Fibroblast of lung (primary cell): ENCODE measurements around the gene RASGRF2. TPM values are rescaled to one million over a fixed set of nuclear protein-coding genes. Genes with fewer than 3 reads are reported as not detected.

ENCODE experiments used
- DNase-seq, 2 donors: peaks; one replicate each; pipeline versions ENCODE4 v3.0.0 to v3.0.0-alpha.2; 2010; ENCODE audit warnings: low read depth in 2 of 2
- H2AFZ ChIP-seq: 2 replicates; pipeline ENCODE4 v1.5.1; 2012; ENCODE audit warnings: low read length, control low read depth, inconsistent platforms
- H3K27ac ChIP-seq: 2 replicates; pipeline ENCODE4 v1.5.1; 2011; ENCODE audit warnings: low read length, control low read depth; ENCODE audit not compliant: insufficient read depth
- H3K27me3 ChIP-seq: 2 replicates; pipeline ENCODE4 v1.5.1; 2011; ENCODE audit warnings: mild to moderate bottlenecking, low read length; ENCODE audit not compliant: control insufficient read depth, insufficient read depth
- H3K36me3 ChIP-seq: 2 replicates; pipeline ENCODE4 v1.5.1; 2011; ENCODE audit warnings: low read length; ENCODE audit not compliant: control insufficient read depth, insufficient read depth
- H3K4me1 ChIP-seq: 2 replicates; pipeline ENCODE4 v1.5.1; 2011; ENCODE audit warnings: low read length; ENCODE audit not compliant: control insufficient read depth, insufficient read depth; ENCODE audit errors: extremely low read depth
- H3K4me2 ChIP-seq: 2 replicates; pipeline ENCODE4 v1.5.1; 2011; ENCODE audit warnings: low read length, control low read depth; ENCODE audit not compliant: insufficient read depth; ENCODE audit errors: extremely low read depth
- H3K4me3 ChIP-seq, 4 experiments: fragments of 200-600 bp in 1 of 4; sonication (generic) in 1 of 4; replicated peaks in 1 of 4; 2 replicates each; pipeline ENCODE4 v1.5.1; 2011 to 2016; ENCODE audit warnings: low read length in 4 of 4, low read depth in 3 of 4, mild to moderate bottlenecking in 3 of 4, control low read depth in 2 of 4, inconsistent platforms in 1 of 4, mixed read lengths in 1 of 4; ENCODE audit not compliant: insufficient read depth in 1 of 4; ENCODE audit errors: control extremely low read depth in 1 of 4
- H3K79me2 ChIP-seq: 2 replicates; pipeline ENCODE4 v1.5.1; 2012; ENCODE audit warnings: mild to moderate bottlenecking, low read length, inconsistent platforms; ENCODE audit not compliant: control insufficient read depth, insufficient read depth
- H3K9ac ChIP-seq: 2 replicates; pipeline ENCODE4 v1.5.1; 2011; ENCODE audit warnings: mild to moderate bottlenecking, low read length, control low read depth; ENCODE audit not compliant: insufficient read depth
- H3K9me3 ChIP-seq: 2 replicates; pipeline ENCODE4 v1.5.1; 2012; ENCODE audit warnings: low read depth, low read length; ENCODE audit not compliant: control insufficient read depth, insufficient read depth
- H4K20me1 ChIP-seq: 2 replicates; pipeline ENCODE4 v1.5.1; 2011; ENCODE audit warnings: low read length; ENCODE audit not compliant: control insufficient read depth, insufficient read depth; ENCODE audit errors: extremely low read depth
- EZH2 ChIP-seq: IDR thresholded peaks from 2 replicates; pipeline ENCODE4 v1.5.1; 2012; ENCODE audit warnings: low read length, control low read depth, mild to moderate bottlenecking; ENCODE audit errors: missing control alignments
- polyA plus RNA-seq, 2 donors: library from polyadenylated mRNA; depleted of rRNA in 1 of 2; stranded (reverse) in 1 of 2; unstranded in 1 of 2; fragments of >200 nt; gene quantifications; 2 replicates each; pipeline ENCODE4 v1.2.1, GENCODE V29; 2011 to 2012; ENCODE audit warnings: missing spikeins in 1 of 2
- total RNA-seq: library from RNA; depleted of rRNA; stranded (reverse); fragments of >200 nt; gene quantifications from 2 replicates; pipeline ENCODE4 v1.2.1, GENCODE V29; 2014
- TF ChIP-seq, protein P1 (sequence below), 2 donors: IDR thresholded peaks in 1 of 2; conservative IDR thresholded peaks in 1 of 2; 1 replicate in 1 of 2; 2 replicates in 1 of 2; pipeline ENCODE4 v1.5.1; 2011 to 2012; ENCODE audit warnings: low read length in 2 of 2, control low read depth in 1 of 2, inconsistent platforms in 1 of 2, low read depth in 1 of 2, mild to moderate bottlenecking in 1 of 2

Gene RASGRF2
- total and polyA plus RNA-seq, 2 donors (not counting 1 experiment from before 2014, with no cell fraction given): 3.5 to 19.5 TPM

DNA sequence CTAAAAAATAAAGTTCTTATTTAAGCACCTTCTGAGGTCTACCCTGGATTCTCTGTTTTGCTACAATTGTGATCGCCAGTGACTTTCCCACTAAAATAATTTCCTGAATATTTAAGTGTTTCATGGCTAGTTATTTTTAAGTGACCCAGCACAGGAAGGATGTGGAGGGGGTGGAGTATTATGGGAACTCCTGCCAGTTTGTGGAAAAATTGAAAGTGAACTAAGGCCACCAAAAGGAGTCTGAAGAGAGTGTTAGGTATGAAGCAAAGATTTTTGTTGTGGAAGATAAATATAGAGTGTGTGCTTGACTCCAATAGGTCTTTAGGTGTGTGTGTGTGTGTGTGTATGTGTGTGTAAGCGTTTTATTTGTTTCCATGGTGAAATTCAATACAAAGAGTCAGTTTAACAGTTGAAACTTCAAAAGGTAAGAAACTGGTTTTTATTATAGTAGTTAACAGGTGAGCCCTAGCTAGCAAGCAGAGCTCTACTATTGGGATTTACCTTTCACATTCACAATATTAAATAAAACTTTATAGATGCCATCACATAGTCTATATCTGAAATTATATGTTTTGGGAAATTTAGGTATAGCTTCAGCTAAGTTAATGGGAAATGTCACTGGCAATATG is 25.6 kb downstream of the RASGRF2 start:
- H3K36me3 ChIP-seq: no peaks in the 10 kb centered on the region
- no peaks in the 10 kb centered on the region for H3K9me3 ChIP-seq
- no peak overlapping the region for H3K4me3 ChIP-seq
- TF ChIP-seq, protein P1, sequence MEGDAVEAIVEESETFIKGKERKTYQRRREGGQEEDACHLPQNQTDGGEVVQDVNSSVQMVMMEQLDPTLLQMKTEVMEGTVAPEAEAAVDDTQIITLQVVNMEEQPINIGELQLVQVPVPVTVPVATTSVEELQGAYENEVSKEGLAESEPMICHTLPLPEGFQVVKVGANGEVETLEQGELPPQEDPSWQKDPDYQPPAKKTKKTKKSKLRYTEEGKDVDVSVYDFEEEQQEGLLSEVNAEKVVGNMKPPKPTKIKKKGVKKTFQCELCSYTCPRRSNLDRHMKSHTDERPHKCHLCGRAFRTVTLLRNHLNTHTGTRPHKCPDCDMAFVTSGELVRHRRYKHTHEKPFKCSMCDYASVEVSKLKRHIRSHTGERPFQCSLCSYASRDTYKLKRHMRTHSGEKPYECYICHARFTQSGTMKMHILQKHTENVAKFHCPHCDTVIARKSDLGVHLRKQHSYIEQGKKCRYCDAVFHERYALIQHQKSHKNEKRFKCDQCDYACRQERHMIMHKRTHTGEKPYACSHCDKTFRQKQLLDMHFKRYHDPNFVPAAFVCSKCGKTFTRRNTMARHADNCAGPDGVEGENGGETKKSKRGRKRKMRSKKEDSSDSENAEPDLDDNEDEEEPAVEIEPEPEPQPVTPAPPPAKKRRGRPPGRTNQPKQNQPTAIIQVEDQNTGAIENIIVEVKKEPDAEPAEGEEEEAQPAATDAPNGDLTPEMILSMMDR (conservative IDR thresholded peaks at IDR 0.05 in 1 of 2, IDR thresholded peaks at IDR 0.05 in 1 of 2; ENCODE audit: low read depth in 1 of 2, low read length in 2 of 2): no peak
- no peak for TF ChIP-seq EZH2
- DNase-seq: peak in 1 of 2 donors; percentile 10
- H2AFZ ChIP-seq: no peak overlapping the region
- no peaks in the 10 kb centered on the region for H3K27me3 ChIP-seq
- H3K4me2 ChIP-seq: peak overlapping the region; percentile 42
- no peaks in the 10 kb centered on the region for H4K20me1 ChIP-seq
- no peaks in the 10 kb centered on the region for H3K4me1 ChIP-seq
- H3K9ac ChIP-seq: no peak overlapping the region
- peaks cover 4% of the 10 kb centered on the region for H3K79me2 ChIP-seq
- no peak overlapping the region for H3K27ac ChIP-seq

DNA sequence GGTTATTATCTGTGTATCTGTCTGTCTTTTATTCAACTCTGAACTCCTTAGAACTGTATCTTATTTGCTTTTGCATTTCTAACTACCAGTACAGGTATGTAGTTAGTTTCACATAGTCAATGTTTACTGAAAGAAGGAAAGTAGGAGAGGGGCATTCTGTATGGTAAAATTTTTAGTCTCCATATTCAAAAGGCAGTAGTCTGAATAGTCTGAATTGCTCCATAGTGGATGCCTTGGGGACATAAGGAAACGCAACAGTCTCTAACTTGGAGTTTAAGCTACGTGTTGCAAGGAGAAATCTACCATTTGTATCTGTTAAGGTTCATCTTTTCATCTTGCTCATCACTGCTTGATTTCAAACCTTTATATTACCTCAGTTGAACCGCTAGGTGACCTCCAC is 26.2 kb downstream of the RASGRF2 start:
- Histone ChIP-seq H3K27me3 (no peaks in the 10 kb centered on the region), H3K9ac (no peak overlapping the region), H4K20me1 (no peaks in the 10 kb centered on the region), H3K4me1 (no peaks in the 10 kb centered on the region), H3K79me2 (peaks cover 2% of the 10 kb centered on the region), H3K27ac (no peak overlapping the region), H3K4me2 (no peak overlapping the region), H3K36me3 (no peaks in the 10 kb centered on the region), H3K9me3 (no peaks in the 10 kb centered on the region), H2AFZ (no peak overlapping the region), H3K4me3 (no peak overlapping the region)
- no peak for DNase-seq
- TF ChIP-seq EZH2: no peak
- TF ChIP-seq, protein P1 (conservative IDR thresholded peaks at IDR 0.05 in 1 of 2, IDR thresholded peaks at IDR 0.05 in 1 of 2; ENCODE audit: low read depth in 1 of 2, low read length in 2 of 2): no peak

DNA sequence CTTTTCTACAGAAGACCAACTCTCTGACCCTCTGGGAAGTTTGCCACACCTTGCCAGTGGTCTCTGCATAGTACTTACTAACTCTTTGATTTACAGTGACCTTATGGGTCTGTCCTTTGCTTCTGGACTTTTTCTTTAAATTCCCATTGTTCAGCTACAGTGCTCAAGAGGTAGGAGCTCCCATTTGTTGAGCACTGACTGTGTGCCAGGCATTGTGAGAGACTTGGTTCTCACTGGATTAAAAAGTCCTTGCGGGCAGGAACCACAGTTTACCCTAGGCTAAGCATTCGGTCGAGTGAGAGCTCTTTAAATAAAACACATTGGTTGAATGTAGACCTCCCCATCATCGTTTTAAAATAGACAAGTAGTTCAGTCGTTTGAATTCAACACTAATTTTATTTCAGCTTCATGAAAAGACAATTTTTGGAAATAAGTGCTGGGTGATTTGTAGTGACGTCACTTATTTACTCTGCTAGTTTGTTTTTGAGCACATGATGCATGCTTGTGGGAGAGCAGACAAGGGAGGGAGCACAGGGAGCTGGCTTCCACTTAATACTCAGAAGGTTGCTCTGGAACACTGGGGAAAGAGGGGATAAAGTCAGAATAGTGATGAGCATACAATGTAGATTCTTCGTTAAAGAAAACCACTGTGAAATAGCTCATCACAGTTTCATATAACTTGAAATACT is 27.1 kb downstream of the RASGRF2 start:
- H3K27me3 ChIP-seq: no peaks in the 10 kb centered on the region
- no peak overlapping the region for H3K4me3 ChIP-seq
- H2AFZ ChIP-seq: no peak overlapping the region
- no peaks in the 10 kb centered on the region for H3K4me1 ChIP-seq
- peaks cover 2% of the 10 kb centered on the region for H3K79me2 ChIP-seq
- no peak for TF ChIP-seq EZH2
- TF ChIP-seq, protein P1 (conservative IDR thresholded peaks at IDR 0.05 in 1 of 2, IDR thresholded peaks at IDR 0.05 in 1 of 2; ENCODE audit: low read depth in 1 of 2, low read length in 2 of 2): no peak
- no peak overlapping the region for H3K9ac ChIP-seq
- H3K4me2 ChIP-seq: no peak overlapping the region
- H3K36me3 ChIP-seq: no peaks in the 10 kb centered on the region
- H4K20me1 ChIP-seq: no peaks in the 10 kb centered on the region
- peak in 1 of 2 donors; percentile 17 for DNase-seq
- H3K9me3 ChIP-seq: no peaks in the 10 kb centered on the region
- no peak overlapping the region for H3K27ac ChIP-seq
